ENCODE measurements around the gene STMP1.

STMP1 gene

GRCh38 chr7:135670179-135670578 lies 7.9 kb downstream of the STMP1 start:
- no peak for DNase-seq
- Histone ChIP-seq H3K4me1 (peaks cover 0 to 70% (median 6%) of the 10 kb centered on the region in 4 donors), H3K27me3 (no peaks in the 10 kb centered on the region), H3K36me3 (peaks cover 0 to 14% (median 11%) of the 10 kb centered on the region in 3 donors), H3K9me3 (no peaks in the 10 kb centered on the region), H3K27ac (peak overlapping the region in 1 of 2 donors; percentile 19), H3K4me3 (no peak overlapping the region)
- no peak for TF ChIP-seq CTCF (IDR thresholded peaks at IDR 0.05)
- intact Hi-C loops (cut with DNase I; ENCODE audit: low total_unique reads) = loop anchor here (5.0 kb wide), 1 partner anchor 127 kb away; no protein-coding TSS in a partner anchor

GRCh38 chr7:135672560-135673359 lies 10.4 kb downstream of the STMP1 start:
- Histone ChIP-seq H3K27ac (peak overlapping the region in 1 of 2 donors; percentile 19), H3K4me3 (no peak overlapping the region), H3K27me3 (no peaks in the 10 kb centered on the region), H3K9me3 (no peaks in the 10 kb centered on the region), H3K4me1 (peaks cover 0 to 52% (median 7%) of the 10 kb centered on the region in 4 donors), H3K36me3 (peaks cover 6 to 27% (median 8%) of the 10 kb centered on the region in 3 donors)
- intact Hi-C loops (cut with DNase I; ENCODE audit: low total_unique reads) = loop anchor here (5.0 kb wide), 1 partner anchor 125 kb away; no protein-coding TSS in a partner anchor
- no peak for DNase-seq
- TF ChIP-seq CTCF (IDR thresholded peaks at IDR 0.05) = peak; percentile 80 to 81

GRCh38 chr7:135673360-135673706 lies 11.0 kb downstream of the STMP1 start:
- H3K4me1 ChIP-seq = peaks cover 0 to 57% (median 10%) of the 10 kb centered on the region in 4 donors
- no peaks in the 10 kb centered on the region for H3K9me3 ChIP-seq
- no peaks in the 10 kb centered on the region for H3K27me3 ChIP-seq
- no peak overlapping the region for H3K4me3 ChIP-seq
- no peak for DNase-seq
- H3K36me3 ChIP-seq = peaks cover 10 to 27% (median 12%) of the 10 kb centered on the region in 3 donors
- no peak for TF ChIP-seq CTCF (IDR thresholded peaks at IDR 0.05)
- H3K27ac ChIP-seq = peak overlapping the region in 1 of 2 donors; percentile 11
- intact Hi-C loops (cut with DNase I; ENCODE audit: low total_unique reads) = loop anchor here (5.0 kb wide), 1 partner anchor 124 kb away; no protein-coding TSS in a partner anchor

GRCh38 chr7:135678612-135679575 lies 16.6 kb downstream of the STMP1 start:
- H3K4me3 ChIP-seq = no peak overlapping the region
- intact Hi-C loops (cut with DNase I; ENCODE audit: low total_unique reads) = no loop called here
- peaks cover 0 to 31% (median 19%) of the 10 kb centered on the region in 4 donors for H3K4me1 ChIP-seq
- TF ChIP-seq CTCF (IDR thresholded peaks at IDR 0.05) = no peak
- peaks cover 9 to 27% (median 10%) of the 10 kb centered on the region in 3 donors for H3K36me3 ChIP-seq
- peak overlapping the region in 1 of 2 donors; percentile 9 for H3K27ac ChIP-seq
- peak in 1 of 2 donors; percentile 34 for DNase-seq
- H3K9me3 ChIP-seq = no peaks in the 10 kb centered on the region
- no peaks in the 10 kb centered on the region for H3K27me3 ChIP-seq

GRCh38 chr7:135681762-135682161 lies 19.4 kb downstream of the STMP1 start:
- Histone ChIP-seq H3K4me3 (no peak overlapping the region), H3K36me3 (peaks cover 5 to 8% (median 8%) of the 10 kb centered on the region in 3 donors), H3K9me3 (no peaks in the 10 kb centered on the region), H3K4me1 (peaks cover 0 to 34% (median 23%) of the 10 kb centered on the region in 4 donors), H3K27ac (peak overlapping the region in 1 of 2 donors; percentile 21), H3K27me3 (no peaks in the 10 kb centered on the region)
- TF ChIP-seq CTCF (IDR thresholded peaks at IDR 0.05) = no peak
- no peak for DNase-seq
- intact Hi-C loops (cut with DNase I; ENCODE audit: low total_unique reads) = no loop called here

Data from tibial artery (tissue), 4 donors.